GM19351 (cell line): Measurements from ENCODE around the gene ADSS1.
"Not testable (repeated sequence)": the region's sequence is repeated elsewhere in the genome, so short reads cannot be mapped to it uniquely, and the experiment has no call there.

Experiments
- ATAC-seq: cut with Tn5 transposase; IDR thresholded peaks from one replicate; pipeline ENCODE4 v1.9.1; 2021; ENCODE audit warnings: mild to moderate bottlenecking, moderate library complexity; ENCODE audit not compliant: unreplicated experiment

ADSS1 gene

GRCh38 chr14:104714066-104714465, 10.0 kb upstream of the ADSS1 start:
- ATAC-seq: no peak

- no peak for ATAC-seq
Measured at GRCh38 chr14:104714681-104715080, 9.3 kb upstream of the ADSS1 start.

- no peak for ATAC-seq
Measured at GRCh38 chr14:104715416-104715815, 8.6 kb upstream of the ADSS1 start.

- ATAC-seq: no peak
Measured at GRCh38 chr14:104715871-104716270, 8.2 kb upstream of the ADSS1 start.

- ATAC-seq: no peak
Measured at GRCh38 chr14:104717137-104717536, 6.9 kb upstream of the ADSS1 start.

- ATAC-seq: no peak
Measured at GRCh38 chr14:104717646-104718045, 6.4 kb upstream of the ADSS1 start.

- ATAC-seq: no peak
Measured at GRCh38 chr14:104718147-104718546, 5.9 kb upstream of the ADSS1 start.

GRCh38 chr14:104718871-104719270, 5.2 kb upstream of the ADSS1 start:
- ATAC-seq: no peak

- ATAC-seq: no peak
Measured at GRCh38 chr14:104719343-104719742, 4.7 kb upstream of the ADSS1 start.

- no peak for ATAC-seq
Measured at GRCh38 chr14:104721505-104722431, 2.3 kb upstream of the ADSS1 start.

GRCh38 chr14:104722938-104723650, 935 bp upstream of the ADSS1 start:
- ATAC-seq: no peak

GRCh38 chr14:104724407-104724980, 465 bp downstream of the ADSS1 start:
- ATAC-seq: no peak

- no peak for ATAC-seq
Measured at GRCh38 chr14:104724981-104725771, 1.1 kb downstream of the ADSS1 start.

GRCh38 chr14:104725772-104726548, 1.9 kb downstream of the ADSS1 start:
- no peak for ATAC-seq

- no peak for ATAC-seq
Measured at GRCh38 chr14:104726600-104727451, 2.8 kb downstream of the ADSS1 start.

- no peak for ATAC-seq
Measured at GRCh38 chr14:104728631-104729030, 4.6 kb downstream of the ADSS1 start.

- not testable (repeated sequence) for ATAC-seq
Measured at GRCh38 chr14:104729176-104729834, 5.3 kb downstream of the ADSS1 start.

- ATAC-seq: no peak
Measured at GRCh38 chr14:104729835-104730181, 5.8 kb downstream of the ADSS1 start.

GRCh38 chr14:104730487-104730886, 6.5 kb downstream of the ADSS1 start:
- ATAC-seq: no peak
